OCI-M1 (cell line): ENCODE data around the gene ELP2.
"Not testable (repeated sequence)": the region's sequence is repeated elsewhere in the genome, so short reads cannot be mapped to it uniquely, and the experiment has no call there.

ENCODE experiments used
- DNase-seq: peaks from one replicate; lab custom pipeline; 2025; lab: John Stamatoyannopoulos, UW

The ELP2 gene

GRCh38 chr18:36191286-36191685 lies 61.6 kb downstream of the ELP2 start:
- DNase-seq = no peak

GRCh38 chr18:36191711-36192110 lies 62.0 kb downstream of the ELP2 start:
- DNase-seq = no peak

- DNase-seq = no peak
These were observed 65.1 kb downstream of the ELP2 start for GRCh38 chr18:36194600-36195315.

GRCh38 chr18:36195427-36196122 lies 65.9 kb downstream of the ELP2 start:
- DNase-seq = no peak

- no peak for DNase-seq
These were observed 66.7 kb downstream of the ELP2 start for GRCh38 chr18:36196238-36196995.

- DNase-seq = no peak
These were observed 67.9 kb downstream of the ELP2 start for GRCh38 chr18:36197511-36198166.

- DNase-seq = no peak
These were observed 70.1 kb downstream of the ELP2 start for GRCh38 chr18:36199691-36200295.

GRCh38 chr18:36200354-36200771 lies 70.7 kb downstream of the ELP2 start:
- peak; percentile 38 for DNase-seq

GRCh38 chr18:36201765-36202164 lies 72.1 kb downstream of the ELP2 start:
- no peak for DNase-seq

- DNase-seq = no peak
These were observed 73.7 kb downstream of the ELP2 start for GRCh38 chr18:36203360-36203895.

- no peak for DNase-seq
These were observed 75.5 kb downstream of the ELP2 start for GRCh38 chr18:36205166-36205565.

- no peak for DNase-seq
These were observed 77.6 kb downstream of the ELP2 start for GRCh38 chr18:36207303-36207702.

- not testable (repeated sequence) for DNase-seq
These were observed 78.3 kb downstream of the ELP2 start for GRCh38 chr18:36207969-36208368.

GRCh38 chr18:36211612-36212065 lies 81.9 kb downstream of the ELP2 start:
- DNase-seq = no peak

- DNase-seq = peak; percentile 52
These were observed 82.8 kb downstream of the ELP2 start for GRCh38 chr18:36212301-36213171.

- DNase-seq = no peak
These were observed 85.1 kb downstream of the ELP2 start for GRCh38 chr18:36214811-36215210.

GRCh38 chr18:36215577-36215976 lies 85.9 kb downstream of the ELP2 start:
- no peak for DNase-seq

GRCh38 chr18:36217348-36217747 lies 87.6 kb downstream of the ELP2 start:
- DNase-seq = no peak

- DNase-seq = no peak
These were observed 99.5 kb downstream of the ELP2 start for GRCh38 chr18:36229188-36229587.
